Measurements from ENCODE around the gene CHSY3.

The CHSY3 gene

DNA sequence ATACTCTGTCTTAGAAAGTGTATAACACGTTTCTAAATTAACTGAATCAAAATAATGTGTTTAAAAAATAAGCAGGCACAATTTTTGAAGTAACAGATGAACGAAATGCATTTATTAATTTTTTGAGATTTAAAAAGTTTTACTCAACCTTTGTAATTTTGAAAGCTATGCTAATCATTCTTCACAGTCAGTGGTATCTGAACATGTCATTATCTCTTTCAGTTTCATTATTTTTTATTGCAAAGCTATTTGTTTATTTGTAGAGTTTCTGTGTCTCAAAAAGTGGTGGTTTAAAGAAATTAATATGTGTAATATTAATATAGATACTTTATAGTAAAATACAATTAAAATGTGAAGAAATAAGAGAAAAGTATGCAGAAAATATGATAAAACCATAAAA lies 11.2 kb downstream of the CHSY3 start:
- TF ChIP-seq, protein P1, sequence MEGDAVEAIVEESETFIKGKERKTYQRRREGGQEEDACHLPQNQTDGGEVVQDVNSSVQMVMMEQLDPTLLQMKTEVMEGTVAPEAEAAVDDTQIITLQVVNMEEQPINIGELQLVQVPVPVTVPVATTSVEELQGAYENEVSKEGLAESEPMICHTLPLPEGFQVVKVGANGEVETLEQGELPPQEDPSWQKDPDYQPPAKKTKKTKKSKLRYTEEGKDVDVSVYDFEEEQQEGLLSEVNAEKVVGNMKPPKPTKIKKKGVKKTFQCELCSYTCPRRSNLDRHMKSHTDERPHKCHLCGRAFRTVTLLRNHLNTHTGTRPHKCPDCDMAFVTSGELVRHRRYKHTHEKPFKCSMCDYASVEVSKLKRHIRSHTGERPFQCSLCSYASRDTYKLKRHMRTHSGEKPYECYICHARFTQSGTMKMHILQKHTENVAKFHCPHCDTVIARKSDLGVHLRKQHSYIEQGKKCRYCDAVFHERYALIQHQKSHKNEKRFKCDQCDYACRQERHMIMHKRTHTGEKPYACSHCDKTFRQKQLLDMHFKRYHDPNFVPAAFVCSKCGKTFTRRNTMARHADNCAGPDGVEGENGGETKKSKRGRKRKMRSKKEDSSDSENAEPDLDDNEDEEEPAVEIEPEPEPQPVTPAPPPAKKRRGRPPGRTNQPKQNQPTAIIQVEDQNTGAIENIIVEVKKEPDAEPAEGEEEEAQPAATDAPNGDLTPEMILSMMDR (IDR thresholded peaks at IDR 0.05; ENCODE audit: low read depth, low read length): no peak
- H3K4me3 ChIP-seq (ENCODE audit: low read depth, low read length): no peak overlapping the region

DNA sequence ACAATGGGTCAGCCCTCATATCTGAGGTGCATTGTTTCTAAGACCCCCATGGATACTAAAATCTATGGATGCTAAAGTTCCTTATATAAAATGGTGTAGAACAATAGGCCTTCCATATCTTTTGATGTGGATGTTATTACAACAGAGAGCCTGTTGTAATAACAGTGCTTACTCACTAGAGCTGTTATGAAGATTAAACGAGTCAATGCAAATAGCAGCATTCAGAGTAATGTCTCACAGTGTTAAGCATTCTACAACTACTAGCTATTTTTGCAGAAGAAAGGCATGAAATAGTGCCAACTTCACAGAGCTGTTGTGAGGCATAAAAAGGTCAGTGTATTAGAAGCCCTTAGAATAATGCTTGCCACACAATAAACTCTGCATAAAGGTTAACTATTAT lies 13.0 kb downstream of the CHSY3 start:
- no peak overlapping the region for H3K4me3 ChIP-seq (ENCODE audit: low read depth, low read length)
- TF ChIP-seq, protein P1 (IDR thresholded peaks at IDR 0.05; ENCODE audit: low read depth, low read length): no peak

DNA sequence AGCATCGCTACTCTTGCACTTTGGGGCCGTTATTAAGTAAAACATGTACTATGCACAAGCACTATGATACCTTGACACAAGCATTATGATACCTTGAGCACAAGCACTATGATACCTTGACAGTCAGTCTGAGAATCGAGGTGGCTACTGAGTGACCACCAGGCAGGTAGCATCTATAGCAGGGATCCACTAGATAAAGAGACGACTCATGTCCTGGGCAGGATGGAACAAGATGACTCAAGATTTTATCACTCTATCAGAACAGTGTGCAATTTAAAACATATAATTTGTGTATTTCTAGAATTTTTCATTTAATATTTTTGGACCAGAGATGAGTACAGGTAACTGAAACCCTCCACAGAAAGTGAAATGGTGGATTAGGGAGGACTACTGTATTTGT lies 16.9 kb downstream of the CHSY3 start:
- H3K4me3 ChIP-seq (ENCODE audit: low read depth, low read length): no peak overlapping the region
- TF ChIP-seq, protein P1 (IDR thresholded peaks at IDR 0.05; ENCODE audit: low read depth, low read length): no peak

DNA sequence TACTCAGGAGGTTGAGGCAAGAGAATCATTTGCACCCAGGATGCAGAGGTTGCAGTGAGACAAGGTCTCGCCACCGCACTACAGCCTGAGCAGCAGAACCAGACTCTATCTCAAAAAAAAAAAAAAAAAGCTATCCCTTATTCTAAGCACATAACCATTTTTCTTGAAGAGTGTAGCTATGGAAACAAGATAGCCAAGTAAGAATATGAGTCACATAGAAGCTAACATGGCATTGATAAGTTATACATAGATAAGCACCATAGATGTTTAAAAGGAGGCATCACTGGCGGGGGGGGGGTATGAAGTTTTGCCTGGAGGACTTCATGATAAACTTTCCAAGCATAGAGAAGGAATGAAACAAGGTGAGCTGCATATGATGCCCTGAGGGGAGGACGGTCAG lies 26.0 kb downstream of the CHSY3 start:
- TF ChIP-seq, protein P1 (IDR thresholded peaks at IDR 0.05; ENCODE audit: low read depth, low read length): no peak

DNA sequence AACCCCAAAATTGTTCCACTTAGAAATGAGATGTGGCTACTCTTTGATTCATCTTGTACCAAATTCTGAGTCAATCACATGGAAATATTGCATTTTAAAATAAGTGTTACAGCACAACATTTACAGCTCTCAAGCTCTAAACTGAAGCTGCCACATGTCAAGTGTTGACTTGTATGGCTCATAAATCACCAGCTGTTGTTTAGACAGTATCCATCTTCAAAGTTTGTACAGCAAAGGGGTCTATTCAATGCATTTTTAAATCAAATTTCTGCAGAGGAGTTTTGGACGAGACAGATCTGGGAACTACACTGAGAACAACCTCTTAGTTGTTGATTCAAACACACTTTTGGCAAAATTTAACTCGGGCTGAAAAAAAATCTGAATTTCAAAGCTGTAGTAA lies 31.4 kb downstream of the CHSY3 start:
- TF ChIP-seq, protein P1 (IDR thresholded peaks at IDR 0.05; ENCODE audit: low read depth, low read length): no peak
- H3K4me3 ChIP-seq (ENCODE audit: low read depth, low read length): no peak overlapping the region

More for the DNA sequence above, 26.0 kb downstream of the CHSY3 start:
- H3K4me3 ChIP-seq (ENCODE audit: low read depth, low read length): no peak overlapping the region

DNA sequence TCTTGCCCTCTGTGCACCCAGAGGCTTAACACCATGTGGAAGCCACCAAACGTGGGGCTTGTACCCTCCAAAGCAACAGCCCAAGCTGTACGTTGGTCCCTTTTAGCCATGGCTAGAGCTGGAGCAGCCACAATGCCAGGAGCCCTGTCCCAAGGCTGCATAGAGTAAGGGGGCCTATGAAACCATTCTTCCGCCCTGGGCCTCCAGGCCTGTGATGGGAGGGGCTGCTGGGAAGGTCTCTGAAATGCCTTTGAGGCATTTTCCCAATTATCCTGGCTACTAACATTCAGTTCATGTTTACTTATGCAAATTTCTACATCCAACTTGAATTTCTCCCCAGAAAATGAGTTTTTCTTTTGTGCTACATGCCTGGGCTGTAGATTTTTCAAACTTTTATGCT lies 33.8 kb downstream of the CHSY3 start:
- TF ChIP-seq, protein P1 (IDR thresholded peaks at IDR 0.05; ENCODE audit: low read depth, low read length): no peak
- H3K4me3 ChIP-seq (ENCODE audit: low read depth, low read length): no peak overlapping the region

DNA sequence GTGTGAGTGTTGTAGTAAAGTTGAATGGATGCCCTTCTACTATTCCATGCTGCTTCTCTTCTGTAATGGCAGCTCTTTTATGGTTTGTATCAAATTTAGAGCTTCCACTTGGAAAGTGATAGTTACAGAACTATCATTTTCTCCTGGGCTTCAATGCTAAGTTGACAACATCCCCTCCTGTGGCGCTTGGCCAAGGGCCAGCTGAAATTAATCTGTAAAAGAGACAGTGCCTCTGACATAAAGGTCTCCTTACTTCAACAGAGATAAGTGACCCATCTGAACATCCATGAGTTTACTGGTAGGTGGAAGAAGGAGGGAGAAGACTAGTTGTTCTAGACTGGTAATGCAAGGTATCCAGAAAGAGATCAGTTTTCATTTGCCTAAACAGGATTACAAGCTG lies 39.7 kb downstream of the CHSY3 start:
- H3K4me3 ChIP-seq (ENCODE audit: low read depth, low read length): no peak overlapping the region
- TF ChIP-seq, protein P1 (IDR thresholded peaks at IDR 0.05; ENCODE audit: low read depth, low read length): no peak

Data from WI38 (cell line).